GM21528 (cell line): Measurements from ENCODE around the gene LUC7L3.
"Not testable (repeated sequence)": the region's sequence is repeated elsewhere in the genome, so short reads cannot be mapped to it uniquely, and the experiment has no call there.

Source experiments
- ATAC-seq: cut with Tn5 transposase; IDR thresholded peaks from one replicate; pipeline ENCODE4 v1.9.1; 2021; ENCODE audit warnings: mild to moderate bottlenecking, moderate library complexity; ENCODE audit not compliant: unreplicated experiment, low FRiP score

The LUC7L3 gene

GRCh38 chr17:50708050-50709000 lies 11.1 kb upstream of the LUC7L3 start:
- no peak for ATAC-seq

GRCh38 chr17:50709053-50709452 lies 10.3 kb upstream of the LUC7L3 start:
- not testable (repeated sequence) for ATAC-seq

- ATAC-seq: no peak
These were observed 9.4 kb upstream of the LUC7L3 start for GRCh38 chr17:50710025-50710424.

GRCh38 chr17:50710650-50711049 lies 8.8 kb upstream of the LUC7L3 start:
- ATAC-seq: no peak

GRCh38 chr17:50712641-50713040 lies 6.8 kb upstream of the LUC7L3 start:
- no peak for ATAC-seq

GRCh38 chr17:50715471-50715870 lies 3.9 kb upstream of the LUC7L3 start:
- no peak for ATAC-seq

- ATAC-seq: no peak
These were observed 756 bp downstream of the LUC7L3 start for GRCh38 chr17:50719924-50720794.

GRCh38 chr17:50721194-50722010 lies 2.0 kb downstream of the LUC7L3 start:
- no peak for ATAC-seq

- ATAC-seq: no peak
These were observed 3.3 kb downstream of the LUC7L3 start for GRCh38 chr17:50722746-50723145.

- not testable (repeated sequence) for ATAC-seq
These were observed 5.2 kb downstream of the LUC7L3 start for GRCh38 chr17:50724622-50725021.

- no peak for ATAC-seq
These were observed 6.6 kb downstream of the LUC7L3 start for GRCh38 chr17:50725769-50726655.

- ATAC-seq: no peak
These were observed 8.7 kb downstream of the LUC7L3 start for GRCh38 chr17:50728112-50728429.

GRCh38 chr17:50728881-50729765 lies 9.7 kb downstream of the LUC7L3 start:
- no peak for ATAC-seq

- ATAC-seq: no peak
These were observed 12.4 kb downstream of the LUC7L3 start for GRCh38 chr17:50731575-50732460.

GRCh38 chr17:50735287-50735686 lies 15.9 kb downstream of the LUC7L3 start:
- no peak for ATAC-seq

- ATAC-seq: no peak
These were observed 17.8 kb downstream of the LUC7L3 start for GRCh38 chr17:50737118-50737698.

- ATAC-seq: no peak
These were observed 19.7 kb downstream of the LUC7L3 start for GRCh38 chr17:50739098-50739497.
